Type B pancreatic cell (in vitro differentiated cells): ENCODE data around the gene CEACAM8. TPM values are rescaled to one million over a fixed set of nuclear protein-coding genes. Genes with fewer than 3 reads are reported as not detected.

Experiments used
- DNase-seq: peaks from one replicate; pipeline ENCODE4 v3.0.0; 2021; ENCODE audit warnings: mixed read lengths; ENCODE audit not compliant: unreplicated experiment; ENCODE audit errors: extremely low spot score
- H3K27ac Mint-ChIP-seq: 2 replicates; pipeline ENCODE4 v1.8.0; 2021; ENCODE audit warnings: mild to moderate bottlenecking, mixed read lengths
- H3K27me3 Mint-ChIP-seq: 2 replicates; pipeline ENCODE4 v1.8.0; 2021; ENCODE audit warnings: mixed read lengths
- H3K36me3 Mint-ChIP-seq: 2 replicates; pipeline ENCODE4 v1.8.0; 2021; ENCODE audit warnings: mixed read lengths
- H3K4me1 Mint-ChIP-seq: one replicate; pipeline ENCODE4 v1.8.0; 2021; ENCODE audit warnings: mixed read lengths; ENCODE audit not compliant: unreplicated experiment
- H3K4me3 Mint-ChIP-seq: 2 replicates; pipeline ENCODE4 v1.8.0; 2021; ENCODE audit warnings: mild to moderate bottlenecking, mixed read lengths
- H3K9me3 Mint-ChIP-seq: 2 replicates; pipeline ENCODE4 v1.8.0; 2021; ENCODE audit warnings: mixed read lengths
- total RNA-seq: library from RNA; stranded (reverse); gene quantifications from 2 replicates; pipeline ENCODE4 v1.2.1, GENCODE V29; 2021; ENCODE audit warnings: low replicate concordance
- TF ChIP-seq, protein P1 (sequence below): fragments of 200-600 bp; sonication (generic); conservative IDR thresholded peaks from 2 replicates; pipeline ENCODE4 v1.5.0; 2021; ENCODE audit warnings: antibody characterized with exemption, mild to moderate bottlenecking

Gene CEACAM8
- total RNA-seq, 1 donor from 2014 or later, result not detected

DNA sequence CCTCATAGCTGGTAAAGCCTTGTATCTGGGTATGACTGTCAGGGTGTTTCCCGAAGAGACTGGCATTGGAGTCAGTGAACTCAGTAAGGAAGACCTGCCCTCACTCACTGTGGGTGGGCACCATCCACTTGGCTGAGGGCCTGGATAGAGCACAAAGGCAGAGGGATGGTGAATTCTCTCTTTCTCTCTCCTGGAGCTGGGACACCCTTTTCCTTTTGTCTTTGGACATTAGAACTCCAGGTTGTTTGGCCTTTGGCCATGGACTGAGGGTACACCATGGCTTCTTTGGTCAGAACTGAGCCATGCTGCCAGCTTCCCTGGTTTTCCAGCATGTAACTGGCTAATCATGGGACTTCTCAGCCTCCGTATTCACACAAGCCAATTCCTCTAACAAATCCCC, 61.8 kb downstream of the CEACAM8 start:
- TF ChIP-seq, protein P1, sequence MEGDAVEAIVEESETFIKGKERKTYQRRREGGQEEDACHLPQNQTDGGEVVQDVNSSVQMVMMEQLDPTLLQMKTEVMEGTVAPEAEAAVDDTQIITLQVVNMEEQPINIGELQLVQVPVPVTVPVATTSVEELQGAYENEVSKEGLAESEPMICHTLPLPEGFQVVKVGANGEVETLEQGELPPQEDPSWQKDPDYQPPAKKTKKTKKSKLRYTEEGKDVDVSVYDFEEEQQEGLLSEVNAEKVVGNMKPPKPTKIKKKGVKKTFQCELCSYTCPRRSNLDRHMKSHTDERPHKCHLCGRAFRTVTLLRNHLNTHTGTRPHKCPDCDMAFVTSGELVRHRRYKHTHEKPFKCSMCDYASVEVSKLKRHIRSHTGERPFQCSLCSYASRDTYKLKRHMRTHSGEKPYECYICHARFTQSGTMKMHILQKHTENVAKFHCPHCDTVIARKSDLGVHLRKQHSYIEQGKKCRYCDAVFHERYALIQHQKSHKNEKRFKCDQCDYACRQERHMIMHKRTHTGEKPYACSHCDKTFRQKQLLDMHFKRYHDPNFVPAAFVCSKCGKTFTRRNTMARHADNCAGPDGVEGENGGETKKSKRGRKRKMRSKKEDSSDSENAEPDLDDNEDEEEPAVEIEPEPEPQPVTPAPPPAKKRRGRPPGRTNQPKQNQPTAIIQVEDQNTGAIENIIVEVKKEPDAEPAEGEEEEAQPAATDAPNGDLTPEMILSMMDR, result no peak
- H3K36me3 Mint-ChIP-seq, result no peaks in the 10 kb centered on the region
- no peaks in the 10 kb centered on the region for H3K27me3 Mint-ChIP-seq
- H3K4me3 Mint-ChIP-seq, result no peak overlapping the region
- no peaks in the 10 kb centered on the region for H3K9me3 Mint-ChIP-seq
- DNase-seq, result peak; percentile 15
- no peak overlapping the region for H3K27ac Mint-ChIP-seq
- peaks cover 10% of the 10 kb centered on the region for H3K4me1 Mint-ChIP-seq

DNA sequence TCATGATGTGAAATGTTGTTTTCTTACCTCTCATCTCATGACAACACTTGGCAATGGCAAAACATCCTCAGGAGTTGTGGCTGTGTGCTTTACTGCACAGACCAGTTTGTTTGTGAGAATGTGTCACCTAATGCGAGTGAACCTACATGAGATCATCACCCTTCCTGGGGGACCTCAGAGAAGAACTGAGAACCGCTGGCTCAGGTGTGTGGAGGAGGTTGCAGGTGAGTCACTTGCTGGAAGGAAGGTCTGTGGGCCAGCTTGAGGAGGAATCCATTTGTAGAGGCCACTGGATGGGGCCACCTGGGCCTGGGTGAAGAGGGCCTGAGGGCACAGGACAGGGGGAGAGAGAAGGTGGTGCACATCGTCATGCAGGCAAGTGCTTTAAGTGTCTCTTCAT, 63.4 kb downstream of the CEACAM8 start:
- TF ChIP-seq, protein P1, result no peak
- H3K27me3 Mint-ChIP-seq, result no peaks in the 10 kb centered on the region
- peak; percentile 48 for DNase-seq
- H3K9me3 Mint-ChIP-seq, result no peaks in the 10 kb centered on the region
- H3K4me3 Mint-ChIP-seq, result no peak overlapping the region
- H3K27ac Mint-ChIP-seq, result no peak overlapping the region
- H3K4me1 Mint-ChIP-seq, result peaks cover 10% of the 10 kb centered on the region
- no peaks in the 10 kb centered on the region for H3K36me3 Mint-ChIP-seq

Other genes with a start within 250 kb of the CEACAM8 start
- gene CNFN, start 204.6 kb downstream of the CEACAM8 start, total RNA-seq, result 3.3 and 5.6 TPM in 2 replicates
- gene LIPE, start 167.5 kb downstream of the CEACAM8 start, total RNA-seq, result 6.9 and 17.9 TPM in 2 replicates
- 1.0 and 3.2 TPM in 2 replicates for gene CXCL17, start 152.0 kb downstream of the CEACAM8 start, total RNA-seq
- gene CEACAM1, start 66.4 kb downstream of the CEACAM8 start, total RNA-seq, result 19.1 and 28.8 TPM in 2 replicates
- gene PSG3, start 145.6 kb upstream of the CEACAM8 start, total RNA-seq, result not detected in 2 replicates
- gene PSG8, start 170.8 kb upstream of the CEACAM8 start, total RNA-seq, result not detected in 2 replicates